ENCODE results near the gene MGST3.

The MGST3 gene

DNA sequence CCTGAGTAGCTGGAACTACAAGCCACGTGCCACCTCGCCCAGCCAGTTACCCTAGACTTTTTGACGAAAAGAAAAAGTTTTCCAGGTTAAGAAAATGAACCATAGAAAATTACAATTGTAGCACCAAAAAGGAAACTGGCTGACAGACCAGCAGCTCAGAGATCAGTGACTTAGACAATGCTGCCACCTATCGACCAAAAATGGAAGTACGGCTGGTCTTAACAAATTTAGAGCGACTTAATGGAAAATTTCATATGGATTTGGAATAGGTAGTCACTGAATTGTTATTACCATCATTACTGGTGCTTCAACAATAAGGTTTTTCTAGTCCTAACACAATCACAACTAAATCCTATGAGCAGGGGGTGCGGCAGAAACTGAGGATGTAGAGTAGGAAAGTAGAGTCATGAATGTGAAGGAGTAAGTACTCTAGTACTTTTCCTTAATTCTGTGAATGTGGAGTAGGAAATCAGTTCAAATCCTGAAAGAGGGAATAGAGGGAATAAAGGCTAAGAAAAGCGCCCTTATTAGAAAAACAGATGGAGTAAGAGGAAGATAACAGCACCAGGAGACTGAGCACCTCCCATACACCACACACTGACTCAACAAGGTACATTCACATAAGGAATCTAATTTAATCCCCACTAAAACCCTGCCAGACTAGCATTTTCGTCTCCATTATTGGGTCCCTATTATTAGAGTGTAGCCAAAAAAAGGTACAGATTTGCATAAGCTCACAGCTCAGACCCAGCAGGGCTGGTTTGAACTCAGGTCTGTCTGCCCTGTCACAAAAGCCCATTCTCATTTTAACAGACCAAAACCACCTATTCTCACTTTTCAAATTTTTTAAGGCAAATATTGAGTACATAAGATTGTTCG, 37.9 kb upstream of the MGST3 start:
- 0 out of 2 replicates have a peak, but pooled peaks cover 2% of the 10 kb centered on the region for H3K27me3 ChIP-seq (ENCODE audit: low read length)
- no peaks in the 10 kb centered on the region for H3K79me2 ChIP-seq (ENCODE audit: insufficient read depth, low read length)
- H3K9me2 ChIP-seq (replicated peaks; ENCODE audit: insufficient read depth, low read length), result no peaks in the 10 kb centered on the region
- TF ChIP-seq EZH2phosphoT487 (conservative IDR thresholded peaks at IDR 0.05; ENCODE audit: low read length) (no peak), CTCF (IDR thresholded peaks at IDR 0.05; ENCODE audit: insufficient read depth, low read length, poor library complexity, severe bottlenecking) (peak; percentile 71)
- no peaks in the 10 kb centered on the region for H3F3A ChIP-seq (ENCODE audit: insufficient read depth)
- H3K4me2 ChIP-seq (ENCODE audit: low read depth, low read length, poor library complexity, severe bottlenecking), result no peak overlapping the region
- H3K27ac ChIP-seq (ENCODE audit: low read depth, low read length), result no peak overlapping the region
- H3K9ac ChIP-seq (ENCODE audit: low read length), result no peak overlapping the region
- no peaks in the 10 kb centered on the region for H3K9me3 ChIP-seq (ENCODE audit: insufficient read depth, low read length)
- no peaks in the 10 kb centered on the region for H3K36me3 ChIP-seq (ENCODE audit: low read length)
- H4K20me1 ChIP-seq (ENCODE audit: low read depth, low read length), result no peaks in the 10 kb centered on the region; the same call in 1 of the 2 replicates
- H3K4me3 ChIP-seq (ENCODE audit: insufficient read depth, low read length, poor library complexity, severe bottlenecking), result no peak overlapping the region
- no peak overlapping the region for H2AFZ ChIP-seq (ENCODE audit: low read depth, low read length, severe bottlenecking)

- Histone ChIP-seq H3K9ac (ENCODE audit: low read length) (no peak overlapping the region), H3K27ac (ENCODE audit: low read depth, low read length) (no peak overlapping the region), H3K36me3 (ENCODE audit: low read length) (no peaks in the 10 kb centered on the region), H3K9me2 (replicated peaks; ENCODE audit: insufficient read depth, low read length) (no peaks in the 10 kb centered on the region), H3K27me3 (ENCODE audit: low read length) (no peaks in the 10 kb centered on the region), H3F3A (ENCODE audit: insufficient read depth) (peaks cover 4% of the 10 kb centered on the region; the same call in 1 of the 2 replicates), H3K9me3 (ENCODE audit: insufficient read depth, low read length) (no peaks in the 10 kb centered on the region), H3K4me3 (ENCODE audit: insufficient read depth, low read length, poor library complexity, severe bottlenecking) (no peak overlapping the region), H3K4me2 (ENCODE audit: low read depth, low read length, poor library complexity, severe bottlenecking) (no peak overlapping the region), H2AFZ (ENCODE audit: low read depth, low read length, severe bottlenecking) (no peak overlapping the region), H3K79me2 (ENCODE audit: insufficient read depth, low read length) (no peaks in the 10 kb centered on the region), H4K20me1 (ENCODE audit: low read depth, low read length) (no peaks in the 10 kb centered on the region; the same call in 1 of the 2 replicates)
- TF ChIP-seq CTCF (IDR thresholded peaks at IDR 0.05; ENCODE audit: insufficient read depth, low read length, poor library complexity, severe bottlenecking), result no peak
- TF ChIP-seq EZH2phosphoT487 (conservative IDR thresholded peaks at IDR 0.05; ENCODE audit: low read length), result no peak
Observed at GRCh38 chr1:165595246-165595938, 35.6 kb upstream of the MGST3 start.

DNA sequence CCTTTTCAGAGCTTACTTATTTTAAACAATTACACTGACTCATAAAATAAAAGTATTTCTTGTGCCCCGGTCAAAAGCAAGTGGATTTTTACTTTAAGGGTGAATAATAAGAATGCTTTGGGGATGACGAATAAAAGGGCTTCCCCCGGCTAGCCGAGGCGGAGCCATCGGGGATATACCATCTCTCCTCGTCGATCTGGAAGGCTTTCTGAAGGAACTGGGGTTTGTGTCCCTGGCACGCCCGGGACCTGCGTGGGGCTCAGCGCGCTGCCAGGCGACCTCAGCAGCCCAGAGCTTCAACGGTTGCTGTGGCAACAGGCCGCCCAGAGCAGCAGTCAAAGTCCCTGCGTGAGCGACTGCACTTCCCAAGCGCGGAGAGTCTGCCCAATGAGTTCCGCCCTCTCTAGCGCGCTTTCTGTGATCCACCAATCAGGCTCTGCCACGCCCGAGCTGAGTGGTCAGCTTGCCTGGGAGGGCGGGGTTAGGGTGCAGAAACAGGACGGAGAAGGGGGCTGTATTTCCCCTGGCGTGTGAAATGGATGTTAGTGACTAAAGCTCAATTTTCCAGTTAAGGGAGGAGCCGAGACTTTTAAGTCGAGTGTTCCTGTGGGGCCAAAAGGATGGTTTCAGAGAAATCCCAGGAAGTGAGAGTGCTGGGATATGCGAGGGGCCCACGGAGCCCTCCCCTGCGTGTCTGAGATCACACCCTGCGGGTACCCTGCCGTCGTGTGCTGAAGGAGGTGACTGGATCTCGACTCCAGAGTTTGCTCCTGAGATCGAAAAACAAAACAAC, 33.0 kb upstream of the MGST3 start:
- TF ChIP-seq EZH2phosphoT487 (conservative IDR thresholded peaks at IDR 0.05; ENCODE audit: low read length), result no peak
- no peak for TF ChIP-seq CTCF (IDR thresholded peaks at IDR 0.05; ENCODE audit: insufficient read depth, low read length, poor library complexity, severe bottlenecking)
- Histone ChIP-seq H3K27ac (ENCODE audit: low read depth, low read length) (no peak overlapping the region), H3K4me3 (ENCODE audit: insufficient read depth, low read length, poor library complexity, severe bottlenecking) (peak overlapping the region; percentile 76), H3K4me2 (ENCODE audit: low read depth, low read length, poor library complexity, severe bottlenecking) (peak overlapping the region; percentile 88), H3K9me3 (ENCODE audit: insufficient read depth, low read length) (no peaks in the 10 kb centered on the region), H3K9ac (ENCODE audit: low read length) (peak overlapping the region; percentile 65), H3K27me3 (ENCODE audit: low read length) (no peaks in the 10 kb centered on the region), H3K9me2 (replicated peaks; ENCODE audit: insufficient read depth, low read length) (no peaks in the 10 kb centered on the region), H3K36me3 (ENCODE audit: low read length) (no peaks in the 10 kb centered on the region), H3K79me2 (ENCODE audit: insufficient read depth, low read length) (no peaks in the 10 kb centered on the region), H3F3A (ENCODE audit: insufficient read depth) (peaks cover 4% of the 10 kb centered on the region; the same call in 1 of the 2 replicates), H4K20me1 (ENCODE audit: low read depth, low read length) (no peaks in the 10 kb centered on the region; the same call in 1 of the 2 replicates), H2AFZ (ENCODE audit: low read depth, low read length, severe bottlenecking) (peak overlapping the region; percentile 100)
